Measurements from ENCODE around the gene POLE2. TPM values are rescaled to one million over a fixed set of nuclear protein-coding genes. Genes with fewer than 3 reads are reported as not detected.

Gene POLE2
- total RNA-seq, 3 donors from 2014 or later (not counting 1 experiment from before 2014, with no cell fraction given) = 3.0 to 4.5 (median 4.1) TPM

DNA sequence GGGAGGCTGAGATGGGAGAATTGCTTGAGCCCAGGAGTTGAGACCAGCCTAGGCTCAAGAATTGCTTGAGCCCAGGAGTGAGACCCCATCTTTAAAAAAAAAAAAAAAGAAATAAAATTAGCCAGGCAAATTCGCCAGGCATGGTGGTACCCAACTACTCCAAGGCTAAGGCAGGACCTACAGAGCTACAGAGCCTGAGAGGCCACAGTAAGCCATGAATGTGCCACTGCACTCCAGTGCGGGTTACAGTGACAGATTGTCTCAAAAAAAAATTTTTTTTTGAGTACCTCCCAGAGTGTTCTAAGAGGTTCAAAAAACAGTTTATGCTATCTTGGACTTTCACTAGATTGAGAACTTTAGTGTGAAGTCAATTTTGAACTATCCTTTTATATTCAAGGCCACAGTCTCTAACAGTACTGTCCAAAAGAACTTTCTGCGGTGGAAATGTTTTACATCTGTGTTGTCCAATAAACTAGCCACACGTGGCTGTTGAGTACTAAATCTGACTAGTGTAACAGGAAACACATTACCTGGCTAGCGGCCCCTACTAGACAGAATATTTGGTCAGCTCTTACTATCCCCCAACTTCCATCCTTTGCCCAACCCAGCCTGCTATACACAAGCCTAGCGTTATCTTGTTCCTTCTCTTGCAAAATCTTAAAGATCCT, 70.0 kb downstream of the POLE2 start:
- no peaks in the 10 kb centered on the region for H3K27me3 ChIP-seq (ENCODE audit: control insufficient read depth, insufficient read depth, low read length)
- intact Hi-C loops (cut with micrococcal nuclease) = no loop called here
- no peaks in the 10 kb centered on the region for H3K27me3 Mint-ChIP-seq (ENCODE audit: low read depth in 2 of 2)
- 86% methylated on average over 6 of the region's 6 CpGs for WGBS (ENCODE audit: insufficient coverage)
- H3K9me3 Mint-ChIP-seq = no peaks in the 10 kb centered on the region
- H3K36me3 Mint-ChIP-seq = peaks cover 12% of the 10 kb centered on the region
- DNase-seq (no peak), ATAC-seq (no peak)
- H3K27ac ChIP-seq (ENCODE audit: low read length) = peak overlapping the region; percentile 6
- peak overlapping the region; percentile 98 for H3K4me3 Mint-ChIP-seq
- no peak for TF ChIP-seq CTCF (IDR thresholded peaks at IDR 0.05)
- H3K27ac Mint-ChIP-seq = peak overlapping the region; percentile 99
- peaks cover 23% of the 10 kb centered on the region for H3K4me1 ChIP-seq (ENCODE audit: control insufficient read depth, insufficient read depth, low read length)
- peaks cover 20% of the 10 kb centered on the region for H3K36me3 ChIP-seq (ENCODE audit: control insufficient read depth, insufficient read depth, low read length)
- no peaks in the 10 kb centered on the region for H3K9me3 ChIP-seq (ENCODE audit: control insufficient read depth, insufficient read depth, low read length)
- no peak overlapping the region for H3K4me3 ChIP-seq (ENCODE audit: low read length)
- H3K4me1 Mint-ChIP-seq = peaks cover 35 to 43% of the 10 kb centered on the region in 2 donors

GRCh38 chr14:49615776-49616175, 72.2 kb downstream of the POLE2 start:
- no peak overlapping the region for H3K27ac ChIP-seq (ENCODE audit: low read length)
- Mint-ChIP-seq H3K36me3 (peaks cover 12% of the 10 kb centered on the region), H3K4me3 (no peak overlapping the region), H3K27ac (peak overlapping the region in 1 of 2 donors; percentile 31), H3K27me3 (ENCODE audit: low read depth in 2 of 2) (no peaks in the 10 kb centered on the region), H3K9me3 (no peaks in the 10 kb centered on the region), H3K4me1 (peaks cover 17 to 24% of the 10 kb centered on the region in 2 donors)
- peaks cover 13% of the 10 kb centered on the region for H3K4me1 ChIP-seq (ENCODE audit: control insufficient read depth, insufficient read depth, low read length)
- ATAC-seq = no peak
- H3K9me3 ChIP-seq (ENCODE audit: control insufficient read depth, insufficient read depth, low read length) = no peaks in the 10 kb centered on the region
- no peaks in the 10 kb centered on the region for H3K27me3 ChIP-seq (ENCODE audit: control insufficient read depth, insufficient read depth, low read length)
- peaks cover 16% of the 10 kb centered on the region for H3K36me3 ChIP-seq (ENCODE audit: control insufficient read depth, insufficient read depth, low read length)
- no peak overlapping the region for H3K4me3 ChIP-seq (ENCODE audit: low read length)
- DNase-seq = no peak
- TF ChIP-seq CTCF (IDR thresholded peaks at IDR 0.05) = no peak
- intact Hi-C loops (cut with micrococcal nuclease) = no loop called here
- 94% methylated on average over 6 of the region's 6 CpGs for WGBS (ENCODE audit: insufficient coverage)

- Histone ChIP-seq H3K36me3 (ENCODE audit: control insufficient read depth, insufficient read depth, low read length) (peaks cover 16% of the 10 kb centered on the region), H3K4me3 (ENCODE audit: low read length) (no peak overlapping the region), H3K4me1 (ENCODE audit: control insufficient read depth, insufficient read depth, low read length) (peaks cover 6% of the 10 kb centered on the region), H3K9me3 (ENCODE audit: control insufficient read depth, insufficient read depth, low read length) (no peaks in the 10 kb centered on the region), H3K27me3 (ENCODE audit: control insufficient read depth, insufficient read depth, low read length) (no peaks in the 10 kb centered on the region), H3K27ac (ENCODE audit: low read length) (no peak overlapping the region)
- no peak overlapping the region for H3K27ac Mint-ChIP-seq
- no peak for DNase-seq
- peaks cover 12% of the 10 kb centered on the region for H3K36me3 Mint-ChIP-seq
- no peaks in the 10 kb centered on the region for H3K9me3 Mint-ChIP-seq
- H3K4me1 Mint-ChIP-seq = peaks cover 12% of the 10 kb centered on the region in 2 donors
- H3K27me3 Mint-ChIP-seq (ENCODE audit: low read depth in 2 of 2) = no peaks in the 10 kb centered on the region
- no peak for TF ChIP-seq CTCF (IDR thresholded peaks at IDR 0.05)
- H3K4me3 Mint-ChIP-seq = no peak overlapping the region
- no peak for ATAC-seq
- 100% methylated on average over 1 of the region's 2 CpGs for WGBS (ENCODE audit: insufficient coverage)
- intact Hi-C loops (cut with micrococcal nuclease) = no loop called here
Observed at GRCh38 chr14:49614196-49614595, 73.8 kb downstream of the POLE2 start.

DNA sequence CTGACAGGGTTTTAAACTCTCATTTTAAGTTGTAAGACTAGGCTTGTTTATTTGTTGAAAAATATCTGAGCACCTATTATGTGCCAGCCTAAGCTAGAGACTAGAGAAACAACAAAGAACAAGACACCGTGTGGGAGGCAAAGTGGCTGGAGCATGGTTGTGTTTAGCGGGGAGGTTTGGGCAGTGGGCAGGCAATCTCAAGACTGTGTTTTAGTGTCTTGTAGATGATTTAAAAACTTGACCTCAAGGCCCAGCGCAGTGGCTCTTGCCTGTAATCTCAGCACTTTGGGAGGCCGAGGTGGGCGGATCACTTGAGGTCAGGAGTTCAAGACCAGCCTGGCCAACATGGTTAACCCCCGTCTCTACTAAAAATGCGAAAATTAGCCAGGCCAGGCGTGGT, 75.3 kb downstream of the POLE2 start:
- intact Hi-C loops (cut with micrococcal nuclease) = no loop called here
- TF ChIP-seq CTCF (IDR thresholded peaks at IDR 0.05) = no peak
- 97% methylated on average over 8 of the region's 8 CpGs for WGBS (ENCODE audit: insufficient coverage)

More for the DNA sequence above, 75.3 kb downstream of the POLE2 start:
- Histone ChIP-seq H3K4me1 (ENCODE audit: control insufficient read depth, insufficient read depth, low read length) (peaks cover 1% of the 10 kb centered on the region), H3K27ac (ENCODE audit: low read length) (no peak overlapping the region), H3K27me3 (ENCODE audit: control insufficient read depth, insufficient read depth, low read length) (no peaks in the 10 kb centered on the region), H3K36me3 (ENCODE audit: control insufficient read depth, insufficient read depth, low read length) (peaks cover 10% of the 10 kb centered on the region), H3K9me3 (ENCODE audit: control insufficient read depth, insufficient read depth, low read length) (no peaks in the 10 kb centered on the region), H3K4me3 (ENCODE audit: low read length) (no peak overlapping the region)
- H3K4me1 Mint-ChIP-seq = no peaks in the 10 kb centered on the region
- no peaks in the 10 kb centered on the region for H3K36me3 Mint-ChIP-seq
- DNase-seq = no peak
- no peak overlapping the region for H3K4me3 Mint-ChIP-seq
- no peaks in the 10 kb centered on the region for H3K27me3 Mint-ChIP-seq (ENCODE audit: low read depth in 2 of 2)
- no peak for ATAC-seq
- H3K9me3 Mint-ChIP-seq = no peaks in the 10 kb centered on the region
- H3K27ac Mint-ChIP-seq = no peak overlapping the region
